Small intestine (tissue), 16 donors: Measurements from ENCODE around the gene HLA-A. TPM values are rescaled to one million over a fixed set of nuclear protein-coding genes. Genes with fewer than 3 reads are reported as not detected.

Experiments used
- DNase-seq, 2 donors: peaks; one replicate each; pipeline versions ENCODE4 v3.0.0 to v3.0.0-alpha.2; 2013
- FAIRE-seq: peaks from 2 replicates; lab custom pipeline; 2012; peaks lifted over from hg19 to GRCh38; lab: Jason Lieb, UNC
- H3K27ac ChIP-seq, 3 donors: one replicate each; pipeline ENCODE4 v1.5.1; 2013; ENCODE audit warnings: low read length in 2 of 3, mild to moderate bottlenecking in 2 of 3, control low read depth in 1 of 3, inconsistent platforms in 1 of 3, low read depth in 1 of 3, moderate library complexity in 1 of 3
- H3K27me3 ChIP-seq, 3 donors: one replicate each; pipeline ENCODE4 v1.6.1; 2013; ENCODE audit warnings: low read length in 3 of 3, inconsistent platforms in 1 of 3; ENCODE audit not compliant: control insufficient read depth in 3 of 3, insufficient read depth in 3 of 3
- H3K36me3 ChIP-seq, 3 donors: one replicate each; pipeline ENCODE4 v1.6.1; 2013; ENCODE audit warnings: low read length in 3 of 3, inconsistent platforms in 1 of 3, low read depth in 1 of 3, mild to moderate bottlenecking in 1 of 3, moderate library complexity in 1 of 3; ENCODE audit not compliant: control insufficient read depth in 3 of 3, insufficient read depth in 2 of 3
- H3K4me1 ChIP-seq, 3 donors: one replicate each; pipeline ENCODE4 v1.6.1; 2013; ENCODE audit warnings: low read length in 2 of 3, inconsistent platforms in 1 of 3, low read depth in 1 of 3, mild to moderate bottlenecking in 1 of 3, moderate library complexity in 1 of 3; ENCODE audit not compliant: control insufficient read depth in 3 of 3, insufficient read depth in 2 of 3
- H3K4me3 ChIP-seq, 3 donors: one replicate each; pipeline ENCODE4 v1.5.1; 2013; ENCODE audit warnings: low read length in 3 of 3, control low read depth in 1 of 3, inconsistent platforms in 1 of 3, low read depth in 1 of 3, mild to moderate bottlenecking in 1 of 3, moderate library complexity in 1 of 3
- H3K9me3 ChIP-seq, 2 donors: one replicate each; pipeline ENCODE4 v1.6.1; 2013; ENCODE audit warnings: low read depth in 1 of 2, low read length in 1 of 2; ENCODE audit not compliant: control insufficient read depth in 2 of 2, insufficient read depth in 1 of 2
- WGBS, 3 donors: extraction: QIAGEN DNeasy Blood & Tissue Kit; methylation state at CpG; one replicate each; pipeline ENCODE4 v1.1.7; 2013; 5-methylcytosine and 5-hydroxymethylcytosine counted together
- long read RNA-seq, 10 donors: transcript quantifications; one replicate each; lab custom pipeline, GENCODE V29; 2026
- polyA plus RNA-seq, 4 donors: library from polyadenylated mRNA; stranded (reverse) in 3 of 4; unstranded in 1 of 4; fragments of 200-250 nt in 3 of 4; fragments of 120-200 nt in 1 of 4; gene quantifications; one replicate each; pipeline versions ENCODE4 v1.2.1 to v1.2.3, GENCODE V29; 2013
- donor health status: healthy with polysubstance abuse.
- donor health status: control.
- donor health status: control.
- donor health status: Bipolar disorder and iron deficiency.
- donor health status: healthy.

The HLA-A gene
- polyA plus RNA-seq: 1,000 to 10,000 TPM in 2 of 4 donors, 100 to 1,000 TPM in 2; 314 to 1,584 (median 1,019) TPM
- long read RNA-seq, donor 1, transcript HLA-A-203 (8 exons, 1,611 nt): major isoform, 451 of 902 reads
- long read RNA-seq, donor 1, partial matches to known transcripts: 357 of 902 reads
- long read RNA-seq, donor 1, other reads (novel, unspliced or antisense): 94 of 902 reads
- long read RNA-seq, donor 2, transcript HLA-A-203 (8 exons, 1,611 nt): major isoform, 115 of 207 reads
- long read RNA-seq, donor 2, partial matches to known transcripts: 47 of 207 reads
- long read RNA-seq, donor 2, other reads (novel, unspliced or antisense): 45 of 207 reads
- long read RNA-seq, donor 3, transcript HLA-A-203 (8 exons, 1,611 nt): major isoform, 103 of 260 reads
- long read RNA-seq, donor 3, partial matches to known transcripts: 145 of 260 reads
- long read RNA-seq, donor 3, other reads (novel, unspliced or antisense): 12 of 260 reads
- long read RNA-seq, donor 4: 0 reads
- long read RNA-seq, donor 5, transcript HLA-A-203 (8 exons, 1,611 nt): major isoform, 32 of 101 reads
- long read RNA-seq, donor 5, partial matches to known transcripts: 69 of 101 reads
- long read RNA-seq, donor 5, other reads (novel, unspliced or antisense): 0 of 101 reads
- long read RNA-seq, donor 6, transcript HLA-A-202 (8 exons, 1,854 nt): minor isoform, 9 of 238 reads
- long read RNA-seq, donor 6, transcript HLA-A-203 (8 exons, 1,611 nt): major isoform, 133 of 238 reads
- long read RNA-seq, donor 6, partial matches to known transcripts: 86 of 238 reads
- long read RNA-seq, donor 6, other reads (novel, unspliced or antisense): 10 of 238 reads
- long read RNA-seq, donor 7, transcript HLA-A-203 (8 exons, 1,611 nt): major isoform, 36 of 75 reads
- long read RNA-seq, donor 7, transcript HLA-A-202 (8 exons, 1,854 nt): minor isoform, 9 of 75 reads
- long read RNA-seq, donor 7, partial matches to known transcripts: 30 of 75 reads
- long read RNA-seq, donor 7, other reads (novel, unspliced or antisense): 0 of 75 reads
- long read RNA-seq, donor 8, transcript HLA-A-203 (8 exons, 1,611 nt): major isoform, 14 of 20 reads
- long read RNA-seq, donor 8, partial matches to known transcripts: 6 of 20 reads
- long read RNA-seq, donor 8, other reads (novel, unspliced or antisense): 0 of 20 reads
- long read RNA-seq, donor 9, transcript HLA-A-203 (8 exons, 1,611 nt): major isoform, 38 of 68 reads
- long read RNA-seq, donor 9, partial matches to known transcripts: 30 of 68 reads
- long read RNA-seq, donor 9, other reads (novel, unspliced or antisense): 0 of 68 reads
- long read RNA-seq, donor 10, transcript HLA-A-203 (8 exons, 1,611 nt): major isoform, 74 of 124 reads
- long read RNA-seq, donor 10, partial matches to known transcripts: 36 of 124 reads
- long read RNA-seq, donor 10, other reads (novel, unspliced or antisense): 14 of 124 reads

GRCh38 chr6:29942275-29943052 lies at the start of gene HLA-A:
HLA-A (plus strand) TSS chr6:29942532; CDS start chr6:29942554, 22 bp downstream.
- WGBS, 3 donors: 0 to 1% (median 0%) methylated on average over 46 to 68 of the region's 68 CpGs
- Histone ChIP-seq H3K36me3 (peaks cover 3 to 31% (median 8%) of the 10 kb centered on the region in 3 donors), H3K4me3 (peak within 1 kb of the TSS; percentile 77 to 98 (median 93)), H3K27me3 (no peaks in the 10 kb centered on the region), H3K9me3 (no peaks in the 10 kb centered on the region), H3K4me1 (peaks cover 0 to 10% (median 6%) of the 10 kb centered on the region in 3 donors), H3K27ac (peak within 1 kb of the TSS; percentile 89 to 97 (median 91))
- FAIRE-seq: no peak
- peak; percentile 95 to 99 for DNase-seq

DNA sequence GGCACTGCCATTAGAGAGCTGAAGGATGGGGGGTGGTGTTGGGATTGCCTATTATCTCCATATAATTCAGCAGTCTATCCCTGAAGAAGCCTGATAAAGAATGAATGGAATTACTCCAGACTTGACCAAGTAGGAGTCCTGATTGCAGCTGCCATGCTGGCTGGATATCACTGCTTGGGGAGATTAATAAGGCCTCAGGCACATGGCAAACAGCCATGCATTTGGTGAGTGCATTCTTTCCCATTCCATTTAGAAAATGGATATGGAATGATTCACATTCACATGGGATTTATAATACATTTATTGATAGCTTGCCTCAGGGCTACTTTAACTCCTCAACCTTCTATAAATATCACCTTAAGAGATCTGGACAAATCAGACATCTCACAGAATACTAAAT lies 49.6 kb upstream of the HLA-A start:
- no peak overlapping the region for H3K4me3 ChIP-seq
- no peak overlapping the region for H3K27ac ChIP-seq
- no peaks in the 10 kb centered on the region for H3K9me3 ChIP-seq
- FAIRE-seq: no peak
- peaks cover 0 to 7% (median 0%) of the 10 kb centered on the region in 3 donors for H3K4me1 ChIP-seq
- peaks cover 0 to 43% (median 7%) of the 10 kb centered on the region in 3 donors for H3K36me3 ChIP-seq
- DNase-seq: no peak
- H3K27me3 ChIP-seq: no peaks in the 10 kb centered on the region

GRCh38 chr6:29899281-29899680 lies 43.1 kb upstream of the HLA-A start:
- peaks cover 0 to 6% (median 0%) of the 10 kb centered on the region in 3 donors for H3K36me3 ChIP-seq
- no peak overlapping the region for H3K4me3 ChIP-seq
- no peaks in the 10 kb centered on the region for H3K9me3 ChIP-seq
- 88 to 95% (median 90%) methylated on average over 3 of the region's 3 CpGs for WGBS, 3 donors
- FAIRE-seq (no peak), DNase-seq (no peak)
- no peaks in the 10 kb centered on the region for H3K27me3 ChIP-seq
- H3K27ac ChIP-seq: no peak overlapping the region
- H3K4me1 ChIP-seq: no peaks in the 10 kb centered on the region

GRCh38 chr6:29905286-29905685 lies 37.0 kb upstream of the HLA-A start:
- DNase-seq (no peak), FAIRE-seq (no peak)
- Histone ChIP-seq H3K27me3 (no peaks in the 10 kb centered on the region), H3K4me1 (peaks cover 0 to 39% (median 2%) of the 10 kb centered on the region in 3 donors), H3K4me3 (no peak overlapping the region), H3K36me3 (no peaks in the 10 kb centered on the region), H3K27ac (no peak overlapping the region), H3K9me3 (no peaks in the 10 kb centered on the region)
- 42 to 68% (median 65%) methylated on average over 4 of the region's 4 CpGs for WGBS, 3 donors

DNA sequence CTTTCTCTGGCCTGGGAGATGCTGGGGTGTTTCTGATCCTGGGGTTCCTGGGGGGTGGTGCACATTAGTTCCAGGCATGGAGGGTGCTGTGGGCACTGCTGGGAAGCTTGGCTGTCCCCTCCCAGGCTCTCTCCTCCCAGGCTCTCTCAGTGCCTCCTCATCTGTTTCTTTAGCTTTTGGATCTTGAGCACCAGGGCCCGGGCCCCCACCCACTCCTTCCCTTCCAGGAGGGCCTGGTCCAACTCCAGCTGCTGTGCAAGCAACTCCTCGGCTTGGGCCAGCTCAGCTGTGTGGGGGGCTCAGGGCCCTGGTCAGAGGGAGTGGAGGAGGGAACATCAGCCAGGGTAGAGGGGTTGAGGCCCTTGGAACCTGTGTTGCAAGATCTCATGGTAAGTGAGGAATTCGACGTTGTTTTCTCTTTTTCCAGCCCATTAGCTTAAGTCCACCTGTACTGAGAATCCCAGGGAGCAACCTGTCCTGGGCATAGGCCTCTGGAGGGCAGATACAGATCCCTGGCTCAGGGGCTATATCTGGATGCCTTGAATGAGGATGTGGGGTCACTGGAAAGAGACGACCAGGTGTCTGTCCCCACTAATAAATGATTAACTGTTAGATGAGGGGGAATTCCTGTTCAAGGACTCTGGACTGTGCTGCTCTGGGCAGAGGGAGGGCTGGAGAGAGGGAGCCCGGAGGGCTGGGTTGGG lies 34.5 kb upstream of the HLA-A start:
- DNase-seq (peak; percentile 71 to 86), FAIRE-seq (no peak)
- Histone ChIP-seq H3K27ac (peak overlapping the region in 1 of 3 donors; percentile 93), H3K4me3 (no peak overlapping the region), H3K4me1 (peaks cover 0 to 47% (median 2%) of the 10 kb centered on the region in 3 donors), H3K36me3 (no peaks in the 10 kb centered on the region), H3K9me3 (no peaks in the 10 kb centered on the region), H3K27me3 (no peaks in the 10 kb centered on the region)
- 7 to 33% (median 26%) methylated on average over 4 to 6 of the region's 6 CpGs for WGBS, 3 donors

DNA sequence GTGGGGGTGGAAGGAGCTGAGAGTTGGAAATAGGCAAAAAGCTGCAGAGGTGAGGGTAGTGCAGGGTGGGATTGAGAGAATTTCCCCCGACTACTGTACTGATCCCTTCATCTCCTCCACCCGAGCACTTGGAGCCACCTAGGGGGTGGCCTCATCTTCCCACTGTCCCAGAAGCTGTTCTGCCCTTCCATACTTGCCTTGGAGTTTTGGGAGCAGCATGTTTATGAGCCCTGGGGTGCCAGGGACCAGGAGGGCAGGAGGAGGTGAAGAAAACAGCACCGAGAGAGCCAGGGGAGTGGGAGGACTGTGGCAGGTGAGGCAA lies 34.0 kb upstream of the HLA-A start:
- no peaks in the 10 kb centered on the region for H3K27me3 ChIP-seq
- WGBS, 3 donors: 28 to 69% (median 42%) methylated on average over 3 of the region's 3 CpGs
- FAIRE-seq: no peak
- DNase-seq: peak; percentile 20 to 33
- H3K4me3 ChIP-seq: no peak overlapping the region
- no peaks in the 10 kb centered on the region for H3K36me3 ChIP-seq
- H3K27ac ChIP-seq: peak overlapping the region; percentile 1 to 93 (median 27)
- peaks cover 0 to 47% (median 2%) of the 10 kb centered on the region in 3 donors for H3K4me1 ChIP-seq
- no peaks in the 10 kb centered on the region for H3K9me3 ChIP-seq

- DNase-seq: peak in 1 of 2 donors; percentile 46
- 22 to 43% (median 34%) methylated on average over 5 to 6 of the region's 6 CpGs for WGBS, 3 donors
Observed at GRCh38 chr6:29908710-29909109, 33.6 kb upstream of the HLA-A start.

More at GRCh38 chr6:29908710-29909109, 33.6 kb upstream of the HLA-A start:
- H3K4me3 ChIP-seq: no peak overlapping the region
- FAIRE-seq: no peak
- no peaks in the 10 kb centered on the region for H3K27me3 ChIP-seq
- peaks cover 0 to 47% (median 2%) of the 10 kb centered on the region in 3 donors for H3K4me1 ChIP-seq
- H3K9me3 ChIP-seq: no peaks in the 10 kb centered on the region
- H3K36me3 ChIP-seq: no peaks in the 10 kb centered on the region
- peak overlapping the region; percentile 1 to 93 (median 27) for H3K27ac ChIP-seq
